ENCODE measurements around the gene NAXE. TPM values are rescaled to one million over a fixed set of nuclear protein-coding genes. Genes with fewer than 3 reads are reported as not detected.

The NAXE gene
- total RNA-seq, 1 experiment from 2014 or later, result 261 TPM

Other genes starting within 250 kb of the NAXE start
- 0.26 TPM in 1 of 2 replicates, not detected in the other for gene RHBG, start 222.6 kb upstream of the NAXE start, total RNA-seq (2014; rRNA removed)
- gene MEF2D, start 91.0 kb upstream of the NAXE start, total RNA-seq (2014; rRNA removed), result 17.3 and 27.4 TPM in 2 replicates
- gene IQGAP3, start 19.2 kb upstream of the NAXE start, total RNA-seq (2014; rRNA removed), result 54.3 and 77.3 TPM in 2 replicates
- gene TTC24, start 12.1 kb upstream of the NAXE start, total RNA-seq (2014; rRNA removed), result not detected in 2 replicates
- 37.3 and 73.7 TPM in 2 replicates for gene GPATCH4, start 9.7 kb downstream of the NAXE start, total RNA-seq (2014; rRNA removed)
- gene HAPLN2, start 27.6 kb downstream of the NAXE start, total RNA-seq (2014; rRNA removed), result 1.1 TPM in 1 of 2 replicates, not detected in the other
- gene BCAN, start 50.3 kb downstream of the NAXE start, total RNA-seq (2014; rRNA removed), result not detected in 2 replicates
- gene NES, start 85.6 kb downstream of the NAXE start, total RNA-seq (2014; rRNA removed), result 58.2 and 70.0 TPM in 2 replicates
- 120 and 150 TPM in 2 replicates for gene CRABP2, start 113.8 kb downstream of the NAXE start, total RNA-seq (2014; rRNA removed)
- gene METTL25B, start 136.7 kb downstream of the NAXE start, total RNA-seq (2014; rRNA removed), result 10.4 and 14.6 TPM in 2 replicates
- gene ISG20L2, start 137.0 kb downstream of the NAXE start, total RNA-seq (2014; rRNA removed), result 39.2 and 51.7 TPM in 2 replicates
- gene MRPL24, start 149.3 kb downstream of the NAXE start, total RNA-seq (2014; rRNA removed), result 232 and 275 TPM in 2 replicates
- 586 and 1,030 TPM in 2 replicates for gene HDGF, start 159.9 kb downstream of the NAXE start, total RNA-seq (2014; rRNA removed)
- gene PRCC, start 175.8 kb downstream of the NAXE start, total RNA-seq (2014; rRNA removed), result 103 TPM in 2 replicates
- gene SH2D2A, start 225.1 kb downstream of the NAXE start, total RNA-seq (2014; rRNA removed), result 6.9 and 7.8 TPM in 2 replicates

Data from PC-3 (cell line).